Parathyroid adenoma (tissue), 2 donors: ENCODE results near the gene SLC9A9.

Experiments used
- H2AFZ ChIP-seq: fragments of 300-600 bp; sonication (generic); one replicate; pipeline ENCODE4 v1.7.0; 2017; ENCODE audit warnings: antibody characterized with exemption, mild to moderate bottlenecking
- H3K27ac ChIP-seq: fragments of 300-600 bp; sonication (generic); one replicate; pipeline ENCODE4 v1.7.0; 2017
- H3K27me3 ChIP-seq: fragments of 300-600 bp; sonication (generic); one replicate; pipeline ENCODE4 v1.7.0; 2017; ENCODE audit warnings: low read length; ENCODE audit not compliant: control insufficient read depth, insufficient read depth
- H3K36me3 ChIP-seq: fragments of 300-600 bp; sonication (generic); one replicate; pipeline ENCODE4 v1.7.0; 2017; ENCODE audit warnings: low read length; ENCODE audit not compliant: control insufficient read depth, insufficient read depth
- H3K4me1 ChIP-seq: fragments of 300-600 bp; sonication (generic); one replicate; pipeline ENCODE4 v1.7.0; 2017; ENCODE audit warnings: control low read depth
- H3K4me2 ChIP-seq: fragments of 300-600 bp; sonication (generic); one replicate; pipeline ENCODE4 v1.7.0; 2017; ENCODE audit warnings: low read length
- H3K4me3 ChIP-seq: fragments of 300-600 bp; sonication (generic); one replicate; pipeline ENCODE4 v1.7.0; 2017; ENCODE audit warnings: low read depth, low read length
- H3K79me2 ChIP-seq: fragments of 300-600 bp; sonication (generic); one replicate; pipeline ENCODE4 v1.7.0; 2017; ENCODE audit warnings: control low read depth
- H3K9ac ChIP-seq: fragments of 300-600 bp; sonication (generic); one replicate; pipeline ENCODE4 v1.7.0; 2017; ENCODE audit warnings: mild to moderate bottlenecking
- H3K9me3 ChIP-seq: fragments of 300-600 bp; sonication (generic); one replicate; pipeline ENCODE4 v1.7.0; 2017; ENCODE audit warnings: low read length; ENCODE audit not compliant: control insufficient read depth
- CTCF ChIP-seq: fragments of 300-600 bp; sonication (generic); IDR thresholded peaks from one replicate; pipeline ENCODE4 v1.7.0; 2017; ENCODE audit warnings: antibody characterized with exemption, mild to moderate bottlenecking
- donor health status: primary hyperparathyroidism.

SLC9A9 gene

GRCh38 chr3:143650827-143651226, 197.4 kb downstream of the SLC9A9 start:
- Histone ChIP-seq H3K27me3 (no peaks in the 10 kb centered on the region), H2AFZ (no peak overlapping the region), H3K4me2 (no peak overlapping the region), H3K9me3 (no peaks in the 10 kb centered on the region), H3K9ac (no peak overlapping the region), H3K36me3 (no peaks in the 10 kb centered on the region), H3K4me1 (no peaks in the 10 kb centered on the region), H3K27ac (no peak overlapping the region), H3K4me3 (no peak overlapping the region), H3K79me2 (no peaks in the 10 kb centered on the region)
- TF ChIP-seq CTCF = no peak

DNA sequence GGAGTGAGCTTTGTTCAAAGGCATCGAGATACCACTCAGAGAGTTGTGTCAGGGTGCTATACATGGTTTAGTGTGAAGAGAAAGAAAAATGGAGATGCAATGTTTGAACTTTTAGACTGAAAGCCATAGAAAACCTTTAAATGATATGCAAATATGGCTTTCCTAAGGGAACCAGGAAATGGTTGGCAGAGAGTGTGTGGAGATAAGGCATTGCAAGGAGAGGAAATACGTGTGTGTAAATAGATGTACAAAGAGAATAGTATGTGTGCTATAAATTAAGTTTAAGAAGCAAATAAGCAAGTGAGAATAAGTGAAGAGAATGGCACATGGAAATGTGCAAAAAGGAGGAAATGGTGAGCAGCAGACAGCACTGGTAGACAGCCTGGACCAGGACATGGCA, 198.1 kb downstream of the SLC9A9 start:
- no peak for TF ChIP-seq CTCF
- Histone ChIP-seq H3K4me2 (no peak overlapping the region), H3K9ac (no peak overlapping the region), H3K27ac (no peak overlapping the region), H3K4me3 (no peak overlapping the region), H2AFZ (no peak overlapping the region), H3K79me2 (no peaks in the 10 kb centered on the region), H3K4me1 (no peaks in the 10 kb centered on the region), H3K9me3 (no peaks in the 10 kb centered on the region), H3K27me3 (no peaks in the 10 kb centered on the region), H3K36me3 (no peaks in the 10 kb centered on the region)

- no peak overlapping the region for H3K4me2 ChIP-seq
- no peak overlapping the region for H3K9ac ChIP-seq
- no peaks in the 10 kb centered on the region for H3K4me1 ChIP-seq
- no peaks in the 10 kb centered on the region for H3K36me3 ChIP-seq
- no peaks in the 10 kb centered on the region for H3K27me3 ChIP-seq
- H3K27ac ChIP-seq = no peak overlapping the region
- H2AFZ ChIP-seq = no peak overlapping the region
- no peaks in the 10 kb centered on the region for H3K79me2 ChIP-seq
- TF ChIP-seq CTCF = no peak
- H3K9me3 ChIP-seq = no peaks in the 10 kb centered on the region
- H3K4me3 ChIP-seq = no peak overlapping the region
Observed at GRCh38 chr3:143648708-143649107, 199.6 kb downstream of the SLC9A9 start.

DNA sequence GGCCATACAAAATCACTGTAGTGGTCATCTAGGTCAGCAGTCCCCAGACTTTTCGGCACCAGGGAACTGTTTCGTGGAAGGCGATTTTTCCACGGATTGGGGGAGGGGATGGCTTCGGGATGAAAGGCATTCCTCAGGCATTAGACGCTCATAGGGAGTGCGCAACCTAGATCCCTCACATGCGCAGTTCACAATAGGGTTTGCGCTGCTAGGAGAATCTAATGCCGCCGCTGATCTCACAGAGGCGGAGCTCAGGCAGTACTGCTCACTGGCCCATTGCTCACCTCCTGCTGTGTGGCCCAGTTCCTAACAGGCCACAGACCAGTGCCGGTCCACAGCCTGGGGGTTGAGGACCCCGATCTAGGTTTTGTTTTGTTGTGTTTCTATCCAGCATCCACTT, 200.1 kb downstream of the SLC9A9 start:
- Histone ChIP-seq H3K4me2 (no peak overlapping the region), H3K9me3 (no peaks in the 10 kb centered on the region), H3K27ac (no peak overlapping the region), H2AFZ (no peak overlapping the region), H3K27me3 (no peaks in the 10 kb centered on the region), H3K36me3 (no peaks in the 10 kb centered on the region), H3K79me2 (no peaks in the 10 kb centered on the region), H3K4me3 (no peak overlapping the region), H3K4me1 (no peaks in the 10 kb centered on the region), H3K9ac (no peak overlapping the region)
- no peak for TF ChIP-seq CTCF

- H3K79me2 ChIP-seq = no peaks in the 10 kb centered on the region
- H3K27me3 ChIP-seq = no peaks in the 10 kb centered on the region
- no peak overlapping the region for H2AFZ ChIP-seq
- no peak overlapping the region for H3K27ac ChIP-seq
- no peaks in the 10 kb centered on the region for H3K36me3 ChIP-seq
- no peak overlapping the region for H3K4me3 ChIP-seq
- H3K9ac ChIP-seq = no peak overlapping the region
- no peaks in the 10 kb centered on the region for H3K4me1 ChIP-seq
- no peak for TF ChIP-seq CTCF
- H3K4me2 ChIP-seq = no peak overlapping the region
- H3K9me3 ChIP-seq = no peaks in the 10 kb centered on the region
Observed at GRCh38 chr3:143644370-143645089, 203.7 kb downstream of the SLC9A9 start.
